K562 (cell line): ENCODE measurements around the gene DNASE2. TPM values are rescaled to one million over a fixed set of nuclear protein-coding genes. Genes with fewer than 3 reads are reported as not detected.
A peak's percentile ranks its signal among the peaks of the same experiment; 100 is the strongest.

Source experiments
- ATF1 ChIP-seq, 2 experiments: fragments of 450-650 bp in 1 of 2; IDR thresholded peaks; 2 replicates each; pipeline ENCODE4 v1.6.1; 2016; ENCODE audit warnings: missing compliant biosample characterization in 1 of 2, missing genetic modification characterization in 1 of 2
- ATF3 ChIP-seq, 2 experiments: fragments of 450-650 bp in 1 of 2; sonication (generic) in 1 of 2; formaldehyde crosslinking in 1 of 2; IDR thresholded peaks in 1 of 2; conservative IDR thresholded peaks in 1 of 2; 2 replicates each; pipeline versions ENCODE4 v1.6.1 to v1.8.1; 2016 to 2023; ENCODE audit warnings: mild to moderate bottlenecking in 2 of 2, moderate library complexity in 2 of 2, inconsistent platforms in 1 of 2, missing genetic modification reagents in 1 of 2
- ATF7 ChIP-seq: fragments of 450-650 bp; IDR thresholded peaks from 2 replicates; pipeline ENCODE4 v1.7.1; 2014; ENCODE audit warnings: mild to moderate bottlenecking, moderate library complexity
- CEBPB ChIP-seq: fragments of 450-650 bp; IDR thresholded peaks from 2 replicates; pipeline ENCODE4 v1.6.1; 2016; ENCODE audit warnings: missing genetic modification characterization, missing compliant biosample characterization
- CREB1 ChIP-seq, 2 experiments: sonication (generic) in 1 of 2; formaldehyde crosslinking in 1 of 2; IDR thresholded peaks; 2 replicates each; pipeline versions ENCODE4 v1.6.1 to v1.8.0; 2012 to 2022; ENCODE audit warnings: inconsistent platforms in 1 of 2, mild to moderate bottlenecking in 1 of 2, missing genetic modification reagents in 1 of 2, moderate library complexity in 1 of 2
- ESRRA ChIP-seq: fragments of 450-650 bp; IDR thresholded peaks from 2 replicates; pipeline ENCODE4 v1.6.1; 2014; ENCODE audit warnings: low read depth, mild to moderate bottlenecking, moderate library complexity, borderline replicate concordance
- MYC ChIP-seq, 2 experiments: fragments of 250-450 bp in 1 of 2; sonication (Bioruptor Pico) in 1 of 2; IDR thresholded peaks; 2 replicates each; pipeline versions ENCODE4 v1.5.1 to v1.6.1; 2012 to 2021; ENCODE audit warnings: low read depth in 2 of 2, borderline replicate concordance in 1 of 2, improper control_type of control experiment in 1 of 2, low read length in 1 of 2, mild to moderate bottlenecking in 1 of 2, moderate library complexity in 1 of 2
- NFE2 ChIP-seq: IDR thresholded peaks from 2 replicates; pipeline ENCODE4 v1.6.1; 2014; ENCODE audit warnings: antibody characterized with exemption, low read depth
- NFXL1 ChIP-seq: fragments of 450-650 bp; formaldehyde crosslinking; IDR thresholded peaks from 2 replicates; pipeline ENCODE4 v1.4.0; 2021; ENCODE audit warnings: mild to moderate bottlenecking
- TRIM24 ChIP-seq, 2 experiments: fragments of 450-650 bp; IDR thresholded peaks; 2 replicates each; pipeline ENCODE4 v1.6.1; 2016
- USF1 ChIP-seq: sonication (generic); formaldehyde crosslinking; IDR thresholded peaks from 2 replicates; pipeline ENCODE4 v1.9.0; 2022; ENCODE audit warnings: mild to moderate bottlenecking, missing genetic modification reagents
- polyA plus RNA-seq, 8 experiments: library from polyadenylated mRNA; depleted of rRNA in 4 of 8; stranded (reverse) in 5 of 8; unstranded in 3 of 8; fragments of >200 nt; fragmentation: Nextera tagmentation in 2 of 8; fragmentation: Illumina TruSeq in 1 of 8; extraction: Ambion mirVana in 2 of 8; extraction: Trizol in 1 of 8; gene quantifications; 2 replicates each; pipeline versions ENCODE4 v1.2.1 to v1.2.3, GENCODE V29; 2011 to 2014; ENCODE audit warnings: inconsistent platforms in 1 of 8, missing spikeins in 1 of 8
- total RNA-seq, 7 experiments: library from RNA; depleted of rRNA in 6 of 7; stranded (reverse); fragments of >200 nt in 6 of 7; fragmentation: Illumina TruSeq in 2 of 7; extraction: Trizol in 2 of 7; gene quantifications; 2 replicates each; pipeline versions ENCODE4 v1.2.1 to v1.2.3, GENCODE V29; 2011 to 2021; ENCODE audit warnings: low replicate concordance in 1 of 7
- TF ChIP-seq, protein P1 (sequence below): fragments of 250-450 bp; sonication (Bioruptor Pico); IDR thresholded peaks from 2 replicates; pipeline ENCODE4 v1.4.0; 2020; ENCODE audit warnings: mild to moderate bottlenecking, moderate library complexity, borderline replicate concordance
- TF ChIP-seq, protein P2 (sequence below), 2 experiments: fragments of 450-650 bp; conservative IDR thresholded peaks; 2 replicates each; pipeline ENCODE4 v1.6.1; 2017; ENCODE audit warnings: mild to moderate bottlenecking in 2 of 2, moderate library complexity in 2 of 2

DNASE2 gene
- total and polyA plus RNA-seq, 9 of the 15 experiments (the other 6 are each of a cell fraction or from before 2014, with no cell fraction given) = 4.4 to 27.0 (median 20.2) TPM

- TF ChIP-seq, protein P1, sequence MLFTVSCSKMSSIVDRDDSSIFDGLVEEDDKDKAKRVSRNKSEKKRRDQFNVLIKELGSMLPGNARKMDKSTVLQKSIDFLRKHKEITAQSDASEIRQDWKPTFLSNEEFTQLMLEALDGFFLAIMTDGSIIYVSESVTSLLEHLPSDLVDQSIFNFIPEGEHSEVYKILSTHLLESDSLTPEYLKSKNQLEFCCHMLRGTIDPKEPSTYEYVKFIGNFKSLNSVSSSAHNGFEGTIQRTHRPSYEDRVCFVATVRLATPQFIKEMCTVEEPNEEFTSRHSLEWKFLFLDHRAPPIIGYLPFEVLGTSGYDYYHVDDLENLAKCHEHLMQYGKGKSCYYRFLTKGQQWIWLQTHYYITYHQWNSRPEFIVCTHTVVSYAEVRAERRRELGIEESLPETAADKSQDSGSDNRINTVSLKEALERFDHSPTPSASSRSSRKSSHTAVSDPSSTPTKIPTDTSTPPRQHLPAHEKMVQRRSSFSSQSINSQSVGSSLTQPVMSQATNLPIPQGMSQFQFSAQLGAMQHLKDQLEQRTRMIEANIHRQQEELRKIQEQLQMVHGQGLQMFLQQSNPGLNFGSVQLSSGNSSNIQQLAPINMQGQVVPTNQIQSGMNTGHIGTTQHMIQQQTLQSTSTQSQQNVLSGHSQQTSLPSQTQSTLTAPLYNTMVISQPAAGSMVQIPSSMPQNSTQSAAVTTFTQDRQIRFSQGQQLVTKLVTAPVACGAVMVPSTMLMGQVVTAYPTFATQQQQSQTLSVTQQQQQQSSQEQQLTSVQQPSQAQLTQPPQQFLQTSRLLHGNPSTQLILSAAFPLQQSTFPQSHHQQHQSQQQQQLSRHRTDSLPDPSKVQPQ (CRISPR knock-in tag) = no peak
- TF ChIP-seq NFE2 (peak; percentile 33; the same call in 1 of the 2 replicates), NFXL1 (CRISPR knock-in tag) (no peak), ATF1 (CRISPR knock-in tag; IDR thresholded peaks at IDR 0.05) (no peak), ATF1 (tag; IDR thresholded peaks at IDR 0.05) (peak; percentile 58), MYC (IDR thresholded peaks at IDR 0.05; ENCODE audit: low read depth, low read length) (peak; percentile 48; the same call in 1 of the 2 replicates), MYC (CRISPR knock-in tag; IDR thresholded peaks at IDR 0.05; ENCODE audit: borderline replicate concordance, low read depth) (no peak), CREB1 (IDR thresholded peaks at IDR 0.05) (0 out of 2 replicates have a peak, but pooled peaks have one; percentile 57), CREB1 (CRISPR knock-in tag; IDR thresholded peaks at IDR 0.05) (peak; percentile 53), ATF7 (0 out of 2 replicates have a peak, but pooled peaks have one; percentile 9), TRIM24 (IDR thresholded peaks at IDR 0.05) (no peak), ESRRA (no peak), ATF3 (IDR thresholded peaks at IDR 0.05) (peak; percentile 20; the same call in 1 of the 2 replicates), ATF3 (CRISPR knock-in tag; conservative IDR thresholded peaks at IDR 0.05) (no peak), CEBPB (0 out of 2 replicates have a peak, but pooled peaks have one; percentile 33), USF1 (CRISPR knock-in tag) (peak; percentile 55; the same call in 1 of the 2 replicates)
- TF ChIP-seq, protein P2, sequence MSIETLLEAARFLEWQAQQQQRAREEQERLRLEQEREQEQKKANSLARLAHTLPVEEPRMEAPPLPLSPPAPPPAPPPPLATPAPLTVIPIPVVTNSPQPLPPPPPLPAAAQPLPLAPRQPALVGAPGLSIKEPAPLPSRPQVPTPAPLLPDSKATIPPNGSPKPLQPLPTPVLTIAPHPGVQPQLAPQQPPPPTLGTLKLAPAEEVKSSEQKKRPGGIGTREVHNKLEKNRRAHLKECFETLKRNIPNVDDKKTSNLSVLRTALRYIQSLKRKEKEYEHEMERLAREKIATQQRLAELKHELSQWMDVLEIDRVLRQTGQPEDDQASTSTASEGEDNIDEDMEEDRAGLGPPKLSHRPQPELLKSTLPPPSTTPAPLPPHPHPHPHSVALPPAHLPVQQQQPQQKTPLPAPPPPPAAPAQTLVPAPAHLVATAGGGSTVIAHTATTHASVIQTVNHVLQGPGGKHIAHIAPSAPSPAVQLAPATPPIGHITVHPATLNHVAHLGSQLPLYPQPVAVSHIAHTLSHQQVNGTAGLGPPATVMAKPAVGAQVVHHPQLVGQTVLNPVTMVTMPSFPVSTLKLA (conservative IDR thresholded peaks at IDR 0.05) = peak; percentile 37 to 40; a peak in 1 of 4 replicates
Observed at GRCh38 chr19:12838886-12839756, 42.1 kb downstream of the DNASE2 start (continued).
